ENCODE measurements around the gene SSBP1.
"Not testable (repeated sequence)": the region's sequence is repeated elsewhere in the genome, so short reads cannot be mapped to it uniquely, and the experiment has no call there.

The SSBP1 gene

DNA sequence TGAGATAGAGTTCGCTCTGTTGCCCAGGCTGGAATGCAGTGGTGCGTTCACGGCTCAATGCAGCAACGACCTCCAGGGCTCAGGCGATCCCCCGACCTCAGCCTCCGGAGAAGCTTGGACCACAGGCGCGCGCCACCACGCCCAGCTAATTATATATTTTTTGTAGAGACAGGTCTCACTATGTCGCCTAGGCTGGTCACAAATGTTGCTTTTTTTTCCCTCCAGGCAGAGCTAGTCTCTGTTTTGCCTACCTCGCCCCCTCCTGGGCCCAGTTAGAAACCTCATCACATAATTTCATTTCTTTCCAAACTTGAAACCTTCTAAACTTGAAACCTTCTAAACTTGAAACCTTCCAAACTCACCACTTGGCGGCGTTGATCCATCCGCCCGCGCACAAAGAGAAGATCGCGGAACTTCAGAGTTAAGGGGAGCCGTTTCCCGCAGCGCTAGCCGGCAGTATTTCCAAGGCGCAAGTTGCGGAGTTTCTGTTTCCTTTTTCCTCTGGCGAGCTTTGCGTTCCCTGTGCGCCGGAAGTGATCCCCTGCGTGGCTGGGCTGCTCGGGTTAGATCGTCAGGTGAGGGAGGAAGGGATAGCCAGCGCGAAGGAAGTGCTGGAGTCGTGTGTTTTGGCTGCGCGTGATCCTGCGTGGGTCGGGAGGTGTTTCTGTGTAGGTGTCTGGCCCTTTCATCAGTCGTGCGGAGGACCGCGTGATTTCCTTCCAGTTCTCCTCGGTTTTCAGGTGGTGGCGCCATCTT lies at the start of gene SSBP1:
SSBP1 (plus strand) TSS at position 523 of the 756 bp plus-strand sequence. CDS start 809 bp downstream, outside the sequence.
- DNase-seq: peak; percentile 97

DNA sequence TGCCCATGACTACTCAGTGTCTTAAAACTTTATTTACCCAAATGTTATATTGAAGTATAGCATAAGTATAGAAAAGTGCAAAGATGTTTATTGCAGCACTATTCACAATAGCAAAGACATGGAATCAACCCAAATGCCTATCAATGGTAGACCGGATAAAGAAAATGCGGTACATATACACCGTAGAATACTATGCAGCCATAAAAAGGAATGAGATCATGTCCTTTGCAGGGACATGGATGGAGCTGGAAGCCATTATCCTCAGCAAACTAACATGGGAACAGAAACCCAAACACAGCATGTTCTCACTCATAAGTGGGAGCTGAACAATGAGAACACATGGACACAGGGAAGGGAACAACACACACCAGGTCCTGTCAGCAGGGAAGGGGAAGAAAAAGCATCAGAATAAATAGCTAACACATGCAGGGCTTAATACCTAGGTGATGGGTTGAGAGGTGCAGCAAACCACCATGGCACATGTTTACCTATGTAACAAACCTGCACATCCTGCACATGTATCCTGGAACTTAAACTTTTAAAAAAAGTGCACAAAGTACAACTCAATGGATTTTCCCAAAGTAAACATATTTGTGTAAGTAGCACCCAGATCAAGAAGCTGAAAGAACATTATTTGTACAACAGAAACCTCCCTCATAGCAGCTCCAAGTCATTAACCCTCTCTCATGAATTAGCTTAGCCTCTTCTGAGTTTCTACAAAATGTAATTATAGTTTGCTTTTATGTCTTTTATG lies 48.9 kb upstream of the SSBP1 start:
- DNase-seq: not testable (repeated sequence)

- DNase-seq: no peak
These were observed 46.6 kb upstream of the SSBP1 start for GRCh38 chr7:141691540-141691939.

GRCh38 chr7:141691961-141692360 lies 46.2 kb upstream of the SSBP1 start:
- no peak for DNase-seq

GRCh38 chr7:141693082-141693481 lies 45.1 kb upstream of the SSBP1 start:
- no peak for DNase-seq

DNA sequence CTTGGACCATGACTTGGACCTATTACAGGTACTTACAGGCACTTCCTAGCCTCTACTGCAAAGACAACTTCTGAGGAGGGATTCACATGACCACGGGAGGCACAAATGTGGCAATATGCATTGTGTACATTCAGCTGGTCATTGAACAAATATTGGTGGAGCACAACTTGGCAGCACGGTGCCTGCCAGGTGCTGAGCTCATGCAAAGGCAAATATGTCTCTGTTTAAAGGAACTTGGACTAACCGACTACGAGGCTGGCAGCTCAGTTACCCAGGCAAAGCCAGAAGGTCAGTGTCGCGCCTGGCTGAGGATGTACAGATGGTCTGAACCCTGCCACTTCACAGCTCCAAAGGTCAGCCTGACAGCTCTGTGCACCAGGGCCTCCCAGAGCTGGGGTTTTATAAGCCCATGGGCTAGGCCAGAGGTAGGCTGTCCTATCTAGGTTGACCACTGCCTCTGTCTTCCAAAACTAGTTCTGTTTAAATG lies 42.3 kb upstream of the SSBP1 start:
- no peak for DNase-seq

DNA sequence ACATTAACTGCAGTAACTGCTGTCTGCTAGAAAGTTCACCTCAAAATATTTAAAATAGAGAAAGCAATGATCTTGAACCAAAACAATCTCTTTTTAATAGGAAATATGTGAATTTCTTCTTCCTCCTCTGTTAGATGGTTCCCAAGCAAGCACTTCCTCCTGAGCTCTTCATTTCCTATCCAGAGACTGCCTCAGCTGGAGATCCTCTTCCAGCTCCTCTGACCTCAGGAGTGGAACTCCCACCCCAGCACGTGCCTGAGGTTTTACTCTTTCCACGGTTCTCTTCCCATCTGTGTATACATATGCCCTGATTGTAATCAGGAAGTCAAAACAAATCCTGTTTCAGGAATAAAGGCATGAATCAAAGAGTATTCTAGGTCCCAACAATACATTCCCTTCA lies 41.8 kb upstream of the SSBP1 start:
- DNase-seq: no peak

DNA sequence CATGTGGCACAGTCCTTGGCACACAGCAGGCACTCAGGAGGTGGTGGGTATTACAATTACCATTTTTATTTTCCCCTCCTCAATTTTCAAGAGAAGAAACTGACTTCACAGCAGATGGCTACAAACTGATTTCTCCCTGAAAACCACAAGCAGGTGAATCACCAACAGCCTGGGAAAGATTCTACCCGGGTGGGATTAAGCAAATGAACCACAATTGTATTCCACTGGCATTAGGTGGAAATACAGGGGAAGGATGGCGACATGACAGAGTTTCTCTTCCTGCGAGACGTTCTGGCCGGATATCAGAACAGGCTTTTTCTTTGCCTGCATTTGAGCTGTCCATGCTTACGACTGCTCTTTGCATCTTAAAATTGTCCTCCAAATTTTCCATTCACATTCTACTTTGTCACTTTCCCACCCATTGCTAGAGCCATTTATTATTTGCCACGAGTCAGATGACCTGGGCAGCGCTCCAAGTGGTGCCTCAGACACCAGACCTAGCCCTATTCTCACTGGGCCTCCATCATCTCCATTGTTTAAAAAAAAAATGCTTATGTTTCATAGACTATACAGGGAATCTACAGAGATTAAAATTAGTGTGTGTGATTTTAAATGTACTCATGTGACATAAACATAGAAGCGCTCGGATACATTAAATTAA lies 40.8 kb upstream of the SSBP1 start:
- peak; percentile 29 for DNase-seq

GRCh38 chr7:141698247-141699015 lies 39.7 kb upstream of the SSBP1 start:
- no peak for DNase-seq

GRCh38 chr7:141699860-141700259 lies 38.3 kb upstream of the SSBP1 start:
- DNase-seq: no peak

- peak; percentile 9 for DNase-seq
These were observed 37.8 kb upstream of the SSBP1 start for GRCh38 chr7:141700296-141700847.

- no peak for DNase-seq
These were observed 37.2 kb upstream of the SSBP1 start for GRCh38 chr7:141700848-141701371.

DNA sequence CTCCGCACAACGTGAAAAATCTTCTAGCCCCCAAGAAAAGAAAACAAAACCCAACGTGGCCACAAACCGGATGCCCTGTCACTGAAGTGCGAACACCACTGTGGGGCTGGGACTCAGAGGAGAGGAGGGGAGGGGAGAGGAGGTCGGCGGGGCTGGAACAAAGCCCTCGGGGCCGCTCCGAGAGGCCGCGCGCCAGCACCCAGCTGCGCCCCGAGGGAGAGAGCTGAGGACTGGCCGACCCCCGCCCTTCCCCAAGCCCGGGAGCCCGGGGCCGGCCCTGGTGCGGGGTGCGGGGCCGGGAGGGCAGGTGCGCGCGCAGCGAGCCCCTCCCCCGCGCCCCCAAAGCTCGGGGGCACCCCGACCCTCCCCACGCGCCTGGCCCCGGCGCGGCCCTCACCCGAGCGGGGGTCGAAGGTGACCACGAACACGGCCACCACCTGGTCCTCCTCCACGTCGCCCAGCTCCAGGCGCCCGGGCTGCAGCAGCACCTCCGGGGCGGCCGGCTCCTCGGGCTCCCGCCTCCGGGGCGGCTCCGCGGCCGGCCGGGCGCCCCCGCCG lies 36.6 kb upstream of the SSBP1 start:
- peak; percentile 2 for DNase-seq

DNA sequence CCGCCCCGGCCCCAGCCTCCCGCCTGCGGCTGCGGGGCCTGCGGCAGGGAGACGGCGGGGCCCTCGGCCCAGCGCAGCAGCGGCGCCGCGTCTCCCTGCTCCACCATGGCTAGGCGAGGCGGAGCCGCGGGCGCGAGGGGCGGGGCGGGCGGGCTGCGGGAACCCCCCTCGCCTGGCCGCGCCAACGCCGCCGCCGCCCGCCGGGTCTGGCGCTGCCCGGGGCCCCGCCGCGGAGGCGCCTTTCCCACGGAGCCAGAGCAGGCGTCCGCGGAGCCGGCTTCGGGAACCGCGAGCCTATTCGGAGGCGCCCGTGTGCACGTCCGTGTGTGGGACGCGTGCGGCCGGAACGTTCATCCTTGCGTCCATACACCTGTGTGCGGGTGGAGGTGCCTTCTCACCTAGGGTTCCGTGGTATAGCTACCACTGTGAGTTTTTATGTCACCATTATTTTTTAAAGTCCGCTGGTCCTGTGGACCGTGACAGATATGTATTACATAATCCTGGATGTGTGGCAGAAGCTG lies 36.1 kb upstream of the SSBP1 start, which contains the start of gene DENND11:
DENND11 (minus strand) TSS at position 120 of the 521 bp plus-strand sequence; CDS start at position 107, 13 bp downstream.
- no peak for DNase-seq

DNA sequence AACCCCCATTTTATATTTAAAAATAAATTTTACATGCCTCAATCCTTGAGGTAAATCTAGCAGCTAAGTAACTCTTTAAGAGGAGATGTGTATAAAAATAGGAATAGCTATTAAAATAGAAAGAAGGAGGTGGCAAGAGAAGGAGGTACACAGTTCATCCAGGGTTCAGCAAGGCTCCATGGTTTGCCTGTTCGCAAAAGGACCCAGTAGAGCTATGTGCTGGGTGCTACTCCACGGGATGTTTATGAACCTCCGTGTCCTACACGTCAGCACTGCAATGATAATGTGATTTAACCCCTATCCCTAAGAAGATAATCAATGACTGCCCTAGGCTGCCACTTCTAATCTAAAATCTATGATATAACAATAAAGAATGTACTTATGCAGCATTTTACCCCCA lies 35.3 kb upstream of the SSBP1 start:
- no peak for DNase-seq

GRCh38 chr7:141704112-141704511 lies 34.0 kb upstream of the SSBP1 start:
- no peak for DNase-seq

DNA sequence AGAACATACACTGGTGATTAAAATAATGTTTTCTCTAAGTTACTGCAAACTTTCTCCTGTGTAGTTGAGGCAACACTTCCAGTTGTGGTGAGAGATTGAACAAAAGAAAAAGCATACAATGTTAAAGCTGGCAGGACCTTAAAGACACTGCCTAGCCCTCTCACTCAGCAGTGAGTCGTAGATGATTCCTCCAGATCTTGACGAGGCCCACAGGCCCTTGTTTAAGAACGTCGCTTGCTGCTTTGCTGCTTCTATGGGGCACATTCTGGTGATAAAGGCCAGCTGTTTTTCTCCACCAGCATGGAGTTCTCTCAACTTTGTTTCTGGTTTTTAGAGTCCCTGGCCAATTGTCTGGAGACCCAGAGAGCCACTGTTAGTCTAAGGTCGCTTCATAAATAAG lies 33.4 kb upstream of the SSBP1 start:
- DNase-seq: no peak

DNA sequence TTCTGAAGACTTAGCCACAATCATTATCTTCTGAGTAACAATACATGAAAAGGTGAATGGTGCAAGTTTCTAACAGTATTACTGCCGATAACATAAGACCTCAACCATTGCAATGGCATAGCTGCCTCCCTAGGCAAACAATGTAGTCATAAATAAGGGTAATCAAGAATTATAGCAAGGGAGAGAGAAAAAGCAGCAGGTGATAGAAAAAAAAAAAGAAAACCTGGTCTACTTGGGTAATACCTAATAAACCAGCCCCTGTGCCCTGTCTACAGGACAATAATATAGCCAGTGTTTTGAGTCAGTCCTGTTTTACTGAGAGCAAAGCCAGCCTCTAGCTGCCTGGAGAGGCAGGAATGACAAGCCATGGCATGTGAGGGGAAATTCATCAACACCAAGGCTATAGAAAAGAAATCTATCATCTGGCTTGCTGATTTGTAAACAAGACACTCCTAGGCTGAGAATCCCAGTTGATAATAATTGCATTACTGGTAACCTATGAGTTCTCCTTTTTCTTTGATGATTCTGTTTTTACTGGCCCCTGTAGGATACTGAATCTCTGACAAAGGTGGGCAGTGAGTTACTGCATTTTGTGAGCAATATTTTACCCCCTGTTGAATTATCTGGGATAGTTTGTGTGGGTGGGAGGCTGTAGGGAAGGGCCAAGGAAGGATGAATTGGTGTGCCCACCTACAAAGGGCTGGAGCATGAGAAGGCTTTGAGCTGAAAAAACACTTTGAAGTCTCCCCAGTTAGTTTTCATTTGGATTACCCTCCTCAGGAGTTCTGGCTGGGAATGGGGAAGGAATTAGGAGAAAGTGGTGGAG lies 31.7 kb upstream of the SSBP1 start:
- no peak for DNase-seq

- DNase-seq: no peak
These were observed 29.8 kb upstream of the SSBP1 start, which contains the start of gene WEE2 for GRCh38 chr7:141708351-141708750. TSS of gene WEE2 (plus strand) at chr7:141708353. CDS start at chr7:141708759, 406 bp downstream.

DNA sequence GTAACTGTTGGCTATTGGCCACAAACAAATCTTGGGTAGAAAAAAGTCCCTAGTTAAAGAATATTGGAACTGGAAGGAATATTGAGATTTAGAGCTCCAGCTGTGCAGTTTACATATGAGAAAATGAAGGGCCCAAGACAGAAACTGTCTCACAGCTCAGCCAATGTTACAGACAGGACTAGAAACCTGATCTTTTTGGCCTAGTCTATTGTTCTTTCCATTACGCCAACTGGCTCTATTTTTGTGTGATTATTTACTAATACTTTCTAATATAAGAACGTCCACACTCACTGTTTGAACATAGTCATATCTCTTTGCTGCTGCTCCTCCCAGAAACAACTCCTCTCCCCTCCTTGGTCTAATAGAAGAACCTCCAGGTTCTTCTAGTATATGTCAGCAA lies 28.8 kb upstream of the SSBP1 start:
- no peak for DNase-seq

Data from kidney glomerular epithelial cell (primary cell).